H1 (cell line): ENCODE measurements around the gene ADAMTS3. TPM values are rescaled to one million over a fixed set of nuclear protein-coding genes. Genes with fewer than 3 reads are reported as not detected.

Source experiments
- CTCF ChIA-PET: fragments of 300-600 bp; sonication (Branson Sonifier 250); formaldehyde crosslinking; loops from one replicate; lab custom pipeline; 2021; ENCODE audit not compliant: partially characterized antibody; lab: Charles Lee
- POLR2A ChIA-PET: fragments of 300-600 bp; sonication (Branson Sonifier 250); formaldehyde crosslinking; loops from one replicate; lab custom pipeline; 2021; ENCODE audit warnings: inconsistent platforms; ENCODE audit not compliant: partially characterized antibody; lab: Charles Lee
- DNase-seq, 2 experiments: peaks; one replicate each; pipeline versions ENCODE4 v3.0.0 to v3.0.0-alpha.2; 2010 to 2022; ENCODE audit warnings: low spot score in 2 of 2, low read depth in 1 of 2, mixed read lengths in 1 of 2
- FAIRE-seq: peaks from 2 replicates; lab custom pipeline; 2011; peaks lifted over from hg19 to GRCh38; lab: Jason Lieb, UNC
- H2AFZ ChIP-seq: 2 replicates; pipeline ENCODE4 v1.8.1; 2012; ENCODE audit warnings: low read length, inconsistent platforms
- H2AK5ac ChIP-seq: 2 replicates; pipeline ENCODE4 v1.6.1; 2013; ENCODE audit warnings: low read depth, low read length
- H2BK120ac ChIP-seq: replicated peaks from 2 replicates; pipeline ENCODE3; 2013; ENCODE audit warnings: low read depth, low read length, inconsistent platforms
- H2BK12ac ChIP-seq: 2 replicates; pipeline ENCODE4 v1.6.1; 2013; ENCODE audit warnings: low read depth, low read length
- H2BK15ac ChIP-seq: 2 replicates; pipeline ENCODE4 v1.6.1; 2013; ENCODE audit warnings: low read length
- H2BK20ac ChIP-seq: 2 replicates; pipeline ENCODE4 v1.6.1; 2013; ENCODE audit warnings: low read length
- H2BK5ac ChIP-seq: 2 replicates; pipeline ENCODE4 v1.6.1; 2013; ENCODE audit warnings: low read depth, low read length
- H3K14ac ChIP-seq: 2 replicates; pipeline ENCODE4 v1.6.1; 2013; ENCODE audit warnings: inconsistent platforms; ENCODE audit not compliant: insufficient read length
- H3K18ac ChIP-seq: 2 replicates; pipeline ENCODE4 v1.6.1; 2013; ENCODE audit warnings: low read length; ENCODE audit errors: extremely low read depth
- H3K23ac ChIP-seq: 2 replicates; pipeline ENCODE4 v1.6.1; 2013; ENCODE audit warnings: inconsistent platforms; ENCODE audit not compliant: insufficient read length
- H3K23me2 ChIP-seq: 2 replicates; pipeline ENCODE4 v1.6.1; 2013; ENCODE audit warnings: low read depth, low read length
- H3K27ac ChIP-seq: 2 replicates; pipeline ENCODE4 v1.6.1; 2011; ENCODE audit warnings: low read depth, low read length, inconsistent platforms
- H3K27me3 ChIP-seq, 4 experiments: replicated peaks in 1 of 4; 1 replicate in 1 of 4; 2 replicates in 3 of 4; pipeline versions ENCODE4 v1.6.1 to v1.8.1; 2011 to 2013; ENCODE audit warnings: low read length in 3 of 4, mild to moderate bottlenecking in 3 of 4, inconsistent platforms in 2 of 4, mixed read lengths in 2 of 4, moderate library complexity in 1 of 4; ENCODE audit not compliant: control insufficient read depth in 3 of 4, insufficient read depth in 3 of 4; ENCODE audit errors: extremely low read depth in 1 of 4
- H3K36me3 ChIP-seq, 4 experiments: 2 replicates each; pipeline versions ENCODE4 v1.6.1 to v1.8.1; 2011 to 2013; ENCODE audit warnings: mild to moderate bottlenecking in 4 of 4, low read length in 3 of 4, moderate library complexity in 2 of 4, control low read depth in 1 of 4, inconsistent platforms in 1 of 4; ENCODE audit not compliant: insufficient read depth in 4 of 4, control insufficient read depth in 2 of 4
- H3K4ac ChIP-seq: replicated peaks from 2 replicates; pipeline ENCODE3; 2013; ENCODE audit warnings: low read length, low read depth, mixed read lengths, inconsistent platforms; ENCODE audit not compliant: insufficient read length
- H3K4me1 ChIP-seq, 4 experiments: replicated peaks in 1 of 4; 1 replicate in 1 of 4; 2 replicates in 3 of 4; pipeline versions ENCODE4 v1.6.1 to v1.8.1; 2011 to 2013; ENCODE audit warnings: low read length in 3 of 4, inconsistent platforms in 2 of 4, mixed read lengths in 1 of 4; ENCODE audit not compliant: insufficient read depth in 4 of 4, control insufficient read depth in 3 of 4
- H3K4me2 ChIP-seq, 2 experiments: 2 replicates each; pipeline versions ENCODE4 v1.6.1 to v1.8.1; 2011 to 2013; ENCODE audit warnings: low read depth in 2 of 2, low read length in 2 of 2, control low read depth in 1 of 2, inconsistent platforms in 1 of 2, mild to moderate bottlenecking in 1 of 2; ENCODE audit not compliant: insufficient read depth in 1 of 2
- H3K4me3 ChIP-seq, 4 experiments: fragments of 200-600, 300-600 bp in 1 of 4; sonication (generic), shearing (Covaris generic), sonication (Bioruptor Twin) in 1 of 4; 2 replicates each; pipeline versions ENCODE4 v1.5.1 to v1.8.1; 2011 to 2016; ENCODE audit warnings: low read length in 4 of 4, low read depth in 3 of 4, control low read depth in 2 of 4, inconsistent platforms in 2 of 4, mild to moderate bottlenecking in 2 of 4, mixed read lengths in 1 of 4, moderate library complexity in 1 of 4; ENCODE audit not compliant: insufficient read depth in 2 of 4; ENCODE audit errors: extremely low read depth in 1 of 4
- H3K56ac ChIP-seq: replicated peaks from 2 replicates; pipeline ENCODE3; 2013; ENCODE audit warnings: low read depth, mild to moderate bottlenecking, mixed read lengths, low read length, inconsistent platforms; ENCODE audit not compliant: insufficient read length
- H3K79me1 ChIP-seq: 2 replicates; pipeline ENCODE4 v1.6.1; 2013; ENCODE audit warnings: low read depth, low read length, control low read depth
- H3K79me2 ChIP-seq, 2 experiments: 2 replicates each; pipeline versions ENCODE4 v1.6.1 to v1.8.1; 2012 to 2013; ENCODE audit warnings: low read length in 2 of 2, mild to moderate bottlenecking in 2 of 2, inconsistent platforms in 1 of 2; ENCODE audit not compliant: insufficient read depth in 2 of 2, control insufficient read depth in 1 of 2
- H3K9ac ChIP-seq, 4 experiments: replicated peaks in 1 of 4; 1 replicate in 1 of 4; 2 replicates in 3 of 4; pipeline versions ENCODE4 v1.6.1 to v1.8.1; 2011 to 2013; ENCODE audit warnings: low read depth in 3 of 4, low read length in 3 of 4, control low read depth in 2 of 4, mild to moderate bottlenecking in 2 of 4, moderate library complexity in 2 of 4, inconsistent platforms in 1 of 4; ENCODE audit errors: extremely low read depth in 1 of 4
- H3K9me3 ChIP-seq, 2 experiments: 2 replicates each; pipeline versions ENCODE4 v1.6.1 to v1.8.1; 2012 to 2013; ENCODE audit warnings: mild to moderate bottlenecking in 2 of 2, moderate library complexity in 2 of 2, control low read depth in 1 of 2, inconsistent platforms in 1 of 2, low read depth in 1 of 2, low read length in 1 of 2, mixed read lengths in 1 of 2; ENCODE audit not compliant: insufficient read depth in 2 of 2
- H4K20me1 ChIP-seq, 2 experiments: replicated peaks in 1 of 2; 2 replicates each; pipeline versions ENCODE3 to v1.8.1; 2011 to 2013; ENCODE audit warnings: inconsistent platforms in 2 of 2, low read length in 2 of 2, mild to moderate bottlenecking in 1 of 2; ENCODE audit not compliant: insufficient read depth in 2 of 2, control insufficient read depth in 1 of 2
- H4K5ac ChIP-seq: 2 replicates; pipeline ENCODE4 v1.6.1; 2013; ENCODE audit warnings: low read length, low read depth, mixed read lengths, inconsistent platforms; ENCODE audit not compliant: insufficient read length
- H4K8ac ChIP-seq: 2 replicates; pipeline ENCODE4 v1.8.0; 2013; ENCODE audit warnings: mild to moderate bottlenecking, moderate library complexity, low read length, inconsistent platforms; ENCODE audit not compliant: insufficient read depth; ENCODE audit errors: extremely low read depth
- H4K91ac ChIP-seq: replicated peaks from 2 replicates; pipeline ENCODE3; 2013; ENCODE audit warnings: low read length, mixed read lengths, inconsistent platforms; ENCODE audit not compliant: insufficient read length
- CBX8 ChIP-seq: fragments of 300-800, 300-1000 bp; sonication (generic); IDR thresholded peaks from 2 replicates; pipeline ENCODE4 v1.7.1; 2016; ENCODE audit warnings: low read depth, low read length, borderline replicate concordance
- CEBPB ChIP-seq: IDR thresholded peaks from 2 replicates; pipeline ENCODE4 v1.6.1; 2012; ENCODE audit warnings: low read depth, low read length
- GABPA ChIP-seq: IDR thresholded peaks from 2 replicates; pipeline ENCODE4 v1.6.1; 2011; ENCODE audit warnings: mild to moderate bottlenecking, low read length, moderate library complexity, borderline replicate concordance; ENCODE audit not compliant: insufficient read depth
- KDM1A ChIP-seq: fragments of 200-600, 300-600 bp; sonication (generic); IDR thresholded peaks from 2 replicates; pipeline ENCODE4 v1.7.1; 2016; ENCODE audit warnings: mild to moderate bottlenecking, low read length, borderline replicate concordance
- KDM4A ChIP-seq: IDR thresholded peaks from one replicate; pipeline ENCODE4 v1.7.1; 2012; ENCODE audit warnings: low read depth, mild to moderate bottlenecking, moderate library complexity, low read length, inconsistent platforms; ENCODE audit not compliant: severe bottlenecking
- MAFK ChIP-seq: IDR thresholded peaks from 2 replicates; pipeline ENCODE4 v1.6.1; 2012; ENCODE audit warnings: low read depth, mild to moderate bottlenecking, improper control_type of control experiment, low read length
- NRF1 ChIP-seq: IDR thresholded peaks from 2 replicates; pipeline ENCODE4 v1.6.1; 2011; ENCODE audit warnings: mild to moderate bottlenecking, low read depth, low read length, improper control_type of control experiment
- POLR2AphosphoS5 ChIP-seq: IDR thresholded peaks from 2 replicates; pipeline ENCODE4 v1.6.1; 2011; ENCODE audit warnings: low read depth, low read length
- RBBP5 ChIP-seq: IDR thresholded peaks from 2 replicates; pipeline ENCODE4 v1.7.1; 2012; ENCODE audit warnings: low read depth, mild to moderate bottlenecking, inconsistent platforms, low read length, moderate library complexity, borderline replicate concordance
- SIRT6 ChIP-seq: IDR thresholded peaks from one replicate; pipeline ENCODE4 v1.7.1; 2012; ENCODE audit warnings: low read length, inconsistent platforms
- SP1 ChIP-seq: IDR thresholded peaks from 2 replicates; pipeline ENCODE4 v1.6.1; 2011; ENCODE audit warnings: low read depth, low read length
- SP4 ChIP-seq: IDR thresholded peaks from 2 replicates; pipeline ENCODE4 v1.6.1; 2012; ENCODE audit warnings: low read length, inconsistent platforms
- SUZ12 ChIP-seq: fragments of 200-600 bp; sonication (generic); IDR thresholded peaks from 2 replicates; pipeline ENCODE4 v1.6.1; 2012; ENCODE audit warnings: mild to moderate bottlenecking, inconsistent platforms, low read length, moderate library complexity, mixed read lengths
- TBP ChIP-seq: IDR thresholded peaks from 2 replicates; pipeline ENCODE4 v1.6.1; 2011; ENCODE audit warnings: low read depth, low read length, improper control_type of control experiment
- USF2 ChIP-seq: IDR thresholded peaks from 2 replicates; pipeline ENCODE4 v1.6.1; 2011; ENCODE audit warnings: low read length, improper control_type of control experiment
- WGBS, 2 experiments: shearing (Covaris generic) in 1 of 2; methylation state at CpG; one replicate each; pipeline versions ENCODE4 v1.1.6 to v1.1.7; 2013 to 2015; ENCODE audit warnings: low lambda C conversion rate in 2 of 2, mixed read lengths in 2 of 2, inconsistent platforms in 1 of 2, low coverage in 1 of 2, missing lambda C conversion rate in 1 of 2; ENCODE audit not compliant: insufficient replicate concordance in 2 of 2, insufficient coverage in 1 of 2, insufficient read length in 1 of 2; ENCODE audit errors: extremely low coverage in 1 of 2, missing lambda C conversion rate in 1 of 2; 5-methylcytosine and 5-hydroxymethylcytosine counted together
- polyA plus RNA-seq, 7 experiments: library from polyadenylated mRNA; depleted of rRNA in 3 of 7; stranded (reverse) in 5 of 7; unstranded in 2 of 7; fragments of >200 nt in 5 of 7; fragments of 200-250 nt in 2 of 7; gene quantifications; 1 replicate in 5 of 7; 2 replicates in 1 of 7; 4 replicates in 1 of 7; pipeline versions ENCODE4 v1.2.1 to v1.2.3, GENCODE V29; 2011 to 2013; ENCODE audit warnings: missing spikeins in 2 of 7, mixed read lengths in 2 of 7
- total RNA-seq: library from RNA; stranded (reverse); fragmentation: NEBNext Ultra II Directional; extraction: Animal tissue kit (Norgen Biotek cat#: 25700); gene quantifications from 2 replicates; pipeline ENCODE4 v1.2.1, GENCODE V29; 2021

The ADAMTS3 gene
- total and polyA plus RNA-seq, 2 of the 8 experiments (the other 6 are each of a cell fraction or from before 2014, with no cell fraction given): 1.3 to 3.4 TPM

GRCh38 chr4:72449705-72450104, 119.3 kb downstream of the ADAMTS3 start:
- 100% methylated on average over 1 of the region's 1 CpG; no CpG with 5 or more reads in 1 of the 2 experiments for WGBS, 2 experiments
- no peak overlapping the region for H4K91ac ChIP-seq
- no peaks in the 10 kb centered on the region for H3K4me1 ChIP-seq
- no peak overlapping the region for H2AFZ ChIP-seq
- H4K20me1 ChIP-seq: no peaks in the 10 kb centered on the region
- no peaks in the 10 kb centered on the region for H3K27me3 ChIP-seq
- H3K79me1 ChIP-seq: no peaks in the 10 kb centered on the region; the same call in 1 of the 2 replicates
- no peak overlapping the region for H3K4me2 ChIP-seq
- H2BK120ac ChIP-seq: no peak overlapping the region
- no peak overlapping the region for H2BK12ac ChIP-seq
- H2BK15ac ChIP-seq: no peak overlapping the region
- no peak overlapping the region for H3K23ac ChIP-seq
- H2BK5ac ChIP-seq: no peak overlapping the region
- no peak overlapping the region for H3K27ac ChIP-seq
- H3K9ac ChIP-seq: no peak overlapping the region
- DNase-seq: no peak
- no peak overlapping the region for H3K14ac ChIP-seq
- no peak for FAIRE-seq
- H3K18ac ChIP-seq: no peak overlapping the region
- no peaks in the 10 kb centered on the region for H3K79me2 ChIP-seq
- no peaks in the 10 kb centered on the region for H3K9me3 ChIP-seq
- H2AK5ac ChIP-seq: no peak overlapping the region
- no peak overlapping the region for H2BK20ac ChIP-seq
- ChIA-PET POLR2A (no interaction called here), CTCF (no interaction called here)
- H3K56ac ChIP-seq: no peak overlapping the region
- H3K4me3 ChIP-seq: no peak overlapping the region
- no peaks in the 10 kb centered on the region for H3K36me3 ChIP-seq
- H3K4ac ChIP-seq: no peak overlapping the region
- no peak overlapping the region for H4K8ac ChIP-seq
- no peaks in the 10 kb centered on the region for H3K23me2 ChIP-seq
- H4K5ac ChIP-seq: no peak overlapping the region
- TF ChIP-seq SP1 (no peak), SIRT6 (no peak), KDM4A (no peak), SP4 (no peak), TBP (no peak), USF2 (no peak), RBBP5 (no peak), POLR2AphosphoS5 (no peak), GABPA (no peak), SUZ12 (no peak), KDM1A (no peak), MAFK (no peak), CBX8 (no peak), CEBPB (no peak), NRF1 (no peak)
